H1 (cell line): ENCODE results near the gene IPO9. TPM values are rescaled to one million over a fixed set of nuclear protein-coding genes. Genes with fewer than 3 reads are reported as not detected.

Source experiments
- BACH1 ChIP-seq: IDR thresholded peaks from 2 replicates; pipeline ENCODE4 v1.6.1; 2012; ENCODE audit warnings: low read length, improper control_type of control experiment
- CBX5 ChIP-seq: fragments of 300-800, 300-1000 bp; sonication (generic); IDR thresholded peaks from 2 replicates; pipeline ENCODE4 v1.7.1; 2016; ENCODE audit warnings: antibody characterized with exemption, low read length, low read depth
- CHD1 ChIP-seq: IDR thresholded peaks from 2 replicates; pipeline ENCODE4 v1.6.1; 2012; ENCODE audit warnings: low read depth, low read length, improper control_type of control experiment
- POLR2AphosphoS5 ChIP-seq: IDR thresholded peaks from 2 replicates; pipeline ENCODE4 v1.6.1; 2011; ENCODE audit warnings: low read depth, low read length
- POU5F1 ChIP-seq: IDR thresholded peaks from 2 replicates; pipeline ENCODE4 v1.6.1; 2011; ENCODE audit warnings: low read depth, mild to moderate bottlenecking, low read length, moderate library complexity
- SP2 ChIP-seq: IDR thresholded peaks from 2 replicates; pipeline ENCODE4 v1.6.1; 2012; ENCODE audit warnings: mild to moderate bottlenecking, low read length, inconsistent platforms
- SP4 ChIP-seq: IDR thresholded peaks from 2 replicates; pipeline ENCODE4 v1.6.1; 2012; ENCODE audit warnings: low read length, inconsistent platforms
- polyA plus RNA-seq, 7 experiments: library from polyadenylated mRNA; depleted of rRNA in 3 of 7; stranded (reverse) in 5 of 7; unstranded in 2 of 7; fragments of >200 nt in 5 of 7; fragments of 200-250 nt in 2 of 7; gene quantifications; 1 replicate in 5 of 7; 2 replicates in 1 of 7; 4 replicates in 1 of 7; pipeline versions ENCODE4 v1.2.1 to v1.2.3, GENCODE V29; 2011 to 2013; ENCODE audit warnings: missing spikeins in 2 of 7, mixed read lengths in 2 of 7
- total RNA-seq: library from RNA; stranded (reverse); fragmentation: NEBNext Ultra II Directional; extraction: Animal tissue kit (Norgen Biotek cat#: 25700); gene quantifications from 2 replicates; pipeline ENCODE4 v1.2.1, GENCODE V29; 2021

IPO9 gene
- total and polyA plus RNA-seq, 2 of the 8 experiments (the other 6 are each of a cell fraction or from before 2014, with no cell fraction given): 61.0 to 122 TPM

DNA sequence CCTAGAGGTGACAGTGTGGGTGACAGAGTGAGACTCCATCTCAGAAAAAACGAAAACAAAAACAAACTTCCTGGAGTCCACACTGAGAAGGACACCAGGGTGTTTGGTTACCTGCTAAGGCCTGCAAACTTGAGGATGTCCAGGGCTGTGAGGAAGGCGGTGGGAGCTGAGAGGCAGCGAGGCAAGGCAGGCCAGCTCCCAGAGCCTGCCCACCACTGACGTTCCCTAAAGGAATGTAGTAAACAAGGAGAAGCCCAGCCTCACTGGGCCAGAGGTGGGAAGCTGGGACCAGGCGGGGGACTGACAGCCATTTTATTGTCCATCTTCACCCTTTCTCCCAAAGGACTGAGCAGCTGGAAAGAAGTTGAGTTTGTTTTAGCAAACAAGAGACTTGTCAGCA is 83.9 kb downstream of the IPO9 start (continued):
- TF ChIP-seq SP2 (no peak), POLR2AphosphoS5 (no peak), CBX5 (no peak), BACH1 (no peak), POU5F1 (no peak), SP4 (no peak), CHD1 (no peak)
